Upper lobe of left lung (tissue), 4 donors: Measurements from ENCODE around the gene ATP6V0A1.

Experiments
- CTCF ChIP-seq, 6 experiments: fragments of 450-650 bp in 4 of 6; fragments of 200-600 bp in 2 of 6; sonication (generic) in 2 of 6; IDR thresholded peaks; one replicate each; pipeline ENCODE4 v1.5.1; 2016 to 2019; ENCODE audit warnings: antibody characterized with exemption in 6 of 6
- EP300 ChIP-seq, 4 donors: sonication (generic); formaldehyde crosslinking; IDR thresholded peaks; one replicate each; pipeline ENCODE4 v1.5.1; 2017; ENCODE audit warnings: antibody characterized with exemption in 4 of 4, control low read depth in 2 of 4

- TF ChIP-seq EP300 (IDR thresholded peaks at IDR 0.05) (no peak), CTCF (IDR thresholded peaks at IDR 0.05) (no peak)
Observed at GRCh38 chr17:42537826-42538451, 79.3 kb downstream of the ATP6V0A1 start.
